HG02885 (cell line): ENCODE results near the gene WASL.
A peak's percentile ranks its signal among the peaks of the same experiment; 100 is the strongest.
"Not testable (repeated sequence)": the region's sequence is repeated elsewhere in the genome, so short reads cannot be mapped to it uniquely, and the experiment has no call there.

ENCODE experiments used
- ATAC-seq: cut with Tn5 transposase; IDR thresholded peaks from one replicate; pipeline ENCODE4 v1.9.1; 2021; ENCODE audit warnings: mild to moderate bottlenecking; ENCODE audit not compliant: unreplicated experiment, poor library complexity

Gene WASL

GRCh38 chr7:123637878-123638277 lies 110.9 kb downstream of the WASL start:
- ATAC-seq, result no peak

DNA sequence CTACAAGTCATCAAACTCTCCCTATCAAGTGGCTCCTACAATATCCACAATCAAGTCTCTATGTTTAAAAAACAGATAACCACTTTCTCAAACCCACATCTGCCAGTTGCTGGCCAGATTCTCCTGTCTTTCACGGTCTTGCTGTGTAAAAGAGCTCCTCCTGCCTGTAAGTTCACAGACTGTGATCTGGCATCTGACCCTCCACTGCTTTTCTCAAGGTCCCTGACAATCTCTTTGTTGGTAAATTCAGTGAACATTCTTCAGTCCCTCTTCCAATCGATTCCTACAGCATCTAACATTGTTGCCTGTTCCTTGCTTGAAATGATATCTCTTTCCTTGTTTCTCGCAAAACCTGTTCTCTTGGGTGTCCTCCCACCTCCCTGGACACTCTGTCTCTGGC lies 111.6 kb downstream of the WASL start:
- no peak for ATAC-seq

DNA sequence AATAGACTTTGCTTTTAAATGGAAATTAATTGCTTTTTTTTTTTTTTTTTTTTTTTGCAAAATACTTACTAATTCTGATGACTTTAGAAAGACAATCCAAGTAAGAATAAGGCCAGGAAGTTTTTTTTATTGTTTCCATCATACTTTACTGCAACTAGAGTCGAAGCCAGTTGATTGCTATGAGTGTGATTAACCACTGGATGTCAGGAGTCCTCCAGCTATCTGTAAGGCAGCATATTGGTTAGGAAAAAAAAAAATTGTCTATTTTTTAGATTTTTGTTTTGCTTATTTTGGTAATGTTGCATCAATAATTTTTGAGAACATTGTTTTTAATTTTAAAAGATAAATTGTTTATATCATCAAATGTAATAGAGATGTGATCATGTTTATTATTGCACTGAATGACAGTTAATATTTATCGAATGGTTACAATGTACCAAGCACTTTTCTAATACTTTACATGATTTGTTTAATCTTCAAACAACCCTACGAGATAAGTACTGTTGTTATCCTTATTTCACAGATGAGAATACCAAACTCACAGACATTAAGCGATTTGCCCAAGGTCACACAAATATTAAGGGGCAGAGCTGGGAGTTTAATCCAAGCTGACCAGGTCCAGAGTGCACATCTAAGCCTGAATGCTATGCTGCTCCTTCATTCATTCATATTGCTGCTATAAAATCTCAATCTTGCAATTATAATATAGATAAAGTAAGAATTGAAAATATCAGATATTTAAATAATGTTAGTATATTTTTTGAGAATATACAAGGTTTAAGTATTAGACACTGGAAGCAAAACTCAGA lies 113.0 kb downstream of the WASL start:
- peak; percentile 57 for ATAC-seq

DNA sequence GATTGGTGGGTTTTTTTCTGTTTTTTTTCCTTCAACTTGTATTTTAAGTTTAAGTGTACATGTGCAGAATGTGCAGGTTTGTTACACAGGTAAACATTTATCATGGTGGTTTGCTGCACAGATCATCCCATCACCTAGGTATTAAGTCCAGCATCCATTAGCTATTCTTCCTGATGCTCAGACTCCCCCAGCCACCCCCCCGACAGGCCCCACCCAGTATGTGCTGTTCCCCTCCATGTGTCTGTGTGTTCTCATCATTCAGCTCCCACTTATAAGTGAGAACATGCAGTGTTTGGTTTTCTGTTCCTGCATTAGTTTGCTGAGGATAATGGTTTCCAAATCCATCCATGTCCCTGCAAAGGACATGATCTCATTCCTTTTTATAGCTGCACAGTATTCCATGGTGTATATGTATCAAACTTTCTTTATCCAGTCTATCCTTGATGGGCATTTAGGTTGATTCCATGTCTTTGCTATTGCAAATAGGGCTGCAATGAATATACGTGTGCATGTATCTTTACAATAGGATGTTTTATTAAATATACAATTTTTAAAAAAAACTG lies 114.7 kb downstream of the WASL start:
- not testable (repeated sequence) for ATAC-seq

GRCh38 chr7:123633553-123633952 lies 115.2 kb downstream of the WASL start:
- no peak for ATAC-seq

DNA sequence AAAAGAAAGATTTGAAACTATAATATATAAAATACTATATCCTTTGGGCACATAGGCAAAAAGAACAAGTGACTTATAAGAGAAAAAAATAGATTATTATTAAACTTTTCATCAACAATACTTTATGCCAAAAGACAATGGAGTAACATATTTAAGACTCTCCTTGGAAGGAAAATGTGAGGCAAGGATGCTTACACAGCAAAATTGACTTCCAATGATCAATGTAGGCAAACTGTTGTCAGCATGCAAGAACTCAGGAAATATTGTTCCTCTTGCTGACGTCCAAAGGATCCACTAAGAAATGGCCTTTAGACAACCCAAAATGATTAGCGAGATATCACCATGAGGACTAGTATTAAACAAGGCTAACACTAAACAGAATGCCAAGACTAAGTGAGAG lies 116.0 kb downstream of the WASL start:
- no peak for ATAC-seq
